Parathyroid adenoma (tissue), 2 donors: ENCODE data around the gene ANP32A.

Source experiments
- H2AFZ ChIP-seq: fragments of 300-600 bp; sonication (generic); one replicate; pipeline ENCODE4 v1.7.0; 2017; ENCODE audit warnings: antibody characterized with exemption, mild to moderate bottlenecking
- H3K27ac ChIP-seq: fragments of 300-600 bp; sonication (generic); one replicate; pipeline ENCODE4 v1.7.0; 2017
- H3K27me3 ChIP-seq: fragments of 300-600 bp; sonication (generic); one replicate; pipeline ENCODE4 v1.7.0; 2017; ENCODE audit warnings: low read length; ENCODE audit not compliant: control insufficient read depth, insufficient read depth
- H3K36me3 ChIP-seq: fragments of 300-600 bp; sonication (generic); one replicate; pipeline ENCODE4 v1.7.0; 2017; ENCODE audit warnings: low read length; ENCODE audit not compliant: control insufficient read depth, insufficient read depth
- H3K4me1 ChIP-seq: fragments of 300-600 bp; sonication (generic); one replicate; pipeline ENCODE4 v1.7.0; 2017; ENCODE audit warnings: control low read depth
- H3K4me2 ChIP-seq: fragments of 300-600 bp; sonication (generic); one replicate; pipeline ENCODE4 v1.7.0; 2017; ENCODE audit warnings: low read length
- H3K4me3 ChIP-seq: fragments of 300-600 bp; sonication (generic); one replicate; pipeline ENCODE4 v1.7.0; 2017; ENCODE audit warnings: low read depth, low read length
- H3K79me2 ChIP-seq: fragments of 300-600 bp; sonication (generic); one replicate; pipeline ENCODE4 v1.7.0; 2017; ENCODE audit warnings: control low read depth
- H3K9ac ChIP-seq: fragments of 300-600 bp; sonication (generic); one replicate; pipeline ENCODE4 v1.7.0; 2017; ENCODE audit warnings: mild to moderate bottlenecking
- H3K9me3 ChIP-seq: fragments of 300-600 bp; sonication (generic); one replicate; pipeline ENCODE4 v1.7.0; 2017; ENCODE audit warnings: low read length; ENCODE audit not compliant: control insufficient read depth
- CTCF ChIP-seq: fragments of 300-600 bp; sonication (generic); IDR thresholded peaks from one replicate; pipeline ENCODE4 v1.7.0; 2017; ENCODE audit warnings: antibody characterized with exemption, mild to moderate bottlenecking
- donor health status: primary hyperparathyroidism.

The ANP32A gene

GRCh38 chr15:68821190-68821840 lies 620 bp upstream of the ANP32A start:
- peak overlapping the region; percentile 65 for H2AFZ ChIP-seq
- peak overlapping the region; percentile 96 for H3K4me2 ChIP-seq
- no peaks in the 10 kb centered on the region for H3K27me3 ChIP-seq
- TF ChIP-seq CTCF: no peak
- H3K9me3 ChIP-seq: no peaks in the 10 kb centered on the region
- peaks cover 4% of the 10 kb centered on the region for H3K79me2 ChIP-seq
- no peaks in the 10 kb centered on the region for H3K36me3 ChIP-seq
- no peak overlapping the region for H3K9ac ChIP-seq
- no peaks in the 10 kb centered on the region for H3K4me1 ChIP-seq
- peak overlapping the region; percentile 92 for H3K4me3 ChIP-seq
- H3K27ac ChIP-seq: peak overlapping the region; percentile 87

GRCh38 chr15:68819495-68820294 lies 1.0 kb downstream of the ANP32A start:
- peak overlapping the region; percentile 92 for H3K4me3 ChIP-seq
- peaks cover 19% of the 10 kb centered on the region for H3K79me2 ChIP-seq
- peak overlapping the region; percentile 87 for H3K27ac ChIP-seq
- no peaks in the 10 kb centered on the region for H3K27me3 ChIP-seq
- H2AFZ ChIP-seq: peak overlapping the region; percentile 65
- TF ChIP-seq CTCF: no peak
- H3K9ac ChIP-seq: no peak overlapping the region
- peak overlapping the region; percentile 89 for H3K4me2 ChIP-seq
- no peaks in the 10 kb centered on the region for H3K9me3 ChIP-seq
- no peaks in the 10 kb centered on the region for H3K36me3 ChIP-seq
- no peaks in the 10 kb centered on the region for H3K4me1 ChIP-seq

GRCh38 chr15:68818769-68819494 lies 1.8 kb downstream of the ANP32A start:
- Histone ChIP-seq H3K4me2 (peak overlapping the region; percentile 89), H2AFZ (peak overlapping the region; percentile 65), H3K27ac (peak overlapping the region; percentile 87), H3K9ac (peak overlapping the region; percentile 67), H3K27me3 (no peaks in the 10 kb centered on the region), H3K4me1 (no peaks in the 10 kb centered on the region), H3K9me3 (no peaks in the 10 kb centered on the region), H3K4me3 (peak overlapping the region; percentile 92), H3K79me2 (peaks cover 23% of the 10 kb centered on the region), H3K36me3 (no peaks in the 10 kb centered on the region)
- TF ChIP-seq CTCF: no peak

- no peak for TF ChIP-seq CTCF
- Histone ChIP-seq H2AFZ (peak overlapping the region; percentile 75), H3K9ac (peak overlapping the region; percentile 67), H3K4me2 (peak overlapping the region; percentile 89), H3K27ac (peak overlapping the region; percentile 87), H3K4me3 (peak overlapping the region; percentile 92), H3K36me3 (no peaks in the 10 kb centered on the region), H3K4me1 (peaks cover under 1% of the 10 kb centered on the region), H3K9me3 (no peaks in the 10 kb centered on the region), H3K27me3 (no peaks in the 10 kb centered on the region), H3K79me2 (peaks cover 27% of the 10 kb centered on the region)
These were observed 2.5 kb downstream of the ANP32A start for GRCh38 chr15:68818066-68818768.
